ENCODE measurements around the gene MON1A. TPM values are rescaled to one million over a fixed set of nuclear protein-coding genes. Genes with fewer than 3 reads are reported as not detected.

Gene MON1A
- total RNA-seq, 1 donor from 2014 or later = 11.0 TPM

DNA sequence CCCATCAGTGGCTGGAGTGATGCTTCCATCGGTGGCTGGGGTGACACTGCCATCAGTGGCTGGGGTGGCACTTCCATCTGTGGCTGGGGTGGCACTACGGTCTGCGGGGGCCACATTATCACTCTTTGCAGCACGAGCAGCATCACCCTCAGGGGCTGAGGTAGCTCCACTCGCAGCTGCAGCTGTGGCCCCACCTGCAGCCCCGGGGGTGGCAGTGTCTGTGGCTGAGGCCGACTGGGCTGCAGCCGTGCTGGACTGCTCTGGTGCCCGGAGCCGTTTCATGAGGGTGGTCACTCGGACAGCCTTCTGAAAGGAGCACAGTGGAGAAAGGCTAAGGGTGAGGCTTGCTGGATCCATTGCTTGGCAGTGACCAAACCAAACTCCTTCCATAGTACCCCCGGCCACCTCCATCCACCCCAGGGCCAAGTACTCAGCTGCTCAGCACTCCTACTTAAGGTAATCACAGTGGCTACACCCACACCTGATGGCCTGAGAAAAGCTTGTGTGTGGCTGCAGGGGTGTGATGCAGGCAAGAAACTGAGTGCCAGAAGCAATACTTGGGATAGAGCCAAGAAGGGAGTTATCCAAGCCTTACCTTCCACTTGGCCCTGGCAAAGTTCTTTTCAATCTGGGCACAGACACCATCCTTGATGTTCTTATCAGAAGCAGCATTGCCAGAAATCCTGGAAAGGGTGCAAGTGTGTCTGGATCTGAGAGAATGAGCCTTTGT lies 69.9 kb downstream of the MON1A start:
- peaks cover 13% of the 10 kb centered on the region for H3K27me3 Mint-ChIP-seq (ENCODE audit: low read depth)
- H3K27ac Mint-ChIP-seq (ENCODE audit: unreplicated experiment) = no peak overlapping the region
- TF ChIP-seq, protein P1, sequence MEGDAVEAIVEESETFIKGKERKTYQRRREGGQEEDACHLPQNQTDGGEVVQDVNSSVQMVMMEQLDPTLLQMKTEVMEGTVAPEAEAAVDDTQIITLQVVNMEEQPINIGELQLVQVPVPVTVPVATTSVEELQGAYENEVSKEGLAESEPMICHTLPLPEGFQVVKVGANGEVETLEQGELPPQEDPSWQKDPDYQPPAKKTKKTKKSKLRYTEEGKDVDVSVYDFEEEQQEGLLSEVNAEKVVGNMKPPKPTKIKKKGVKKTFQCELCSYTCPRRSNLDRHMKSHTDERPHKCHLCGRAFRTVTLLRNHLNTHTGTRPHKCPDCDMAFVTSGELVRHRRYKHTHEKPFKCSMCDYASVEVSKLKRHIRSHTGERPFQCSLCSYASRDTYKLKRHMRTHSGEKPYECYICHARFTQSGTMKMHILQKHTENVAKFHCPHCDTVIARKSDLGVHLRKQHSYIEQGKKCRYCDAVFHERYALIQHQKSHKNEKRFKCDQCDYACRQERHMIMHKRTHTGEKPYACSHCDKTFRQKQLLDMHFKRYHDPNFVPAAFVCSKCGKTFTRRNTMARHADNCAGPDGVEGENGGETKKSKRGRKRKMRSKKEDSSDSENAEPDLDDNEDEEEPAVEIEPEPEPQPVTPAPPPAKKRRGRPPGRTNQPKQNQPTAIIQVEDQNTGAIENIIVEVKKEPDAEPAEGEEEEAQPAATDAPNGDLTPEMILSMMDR (IDR thresholded peaks at IDR 0.05) = no peak
- no peak for DNase-seq (ENCODE audit: low spot score)
- peaks cover 15% of the 10 kb centered on the region for H3K4me1 Mint-ChIP-seq (ENCODE audit: low read depth)
- H3K9me3 Mint-ChIP-seq (ENCODE audit: low read depth) = no peaks in the 10 kb centered on the region
- no peak overlapping the region for H3K4me3 Mint-ChIP-seq (ENCODE audit: unreplicated experiment)
- no peaks in the 10 kb centered on the region for H3K36me3 Mint-ChIP-seq (ENCODE audit: low read depth)

Other genes starting within 250 kb of the MON1A start
- gene MST1, start 240.3 kb downstream of the MON1A start, total RNA-seq = 17.6 to 24.4 TPM (median 19.1 TPM) in 3 replicates
- 40.1 to 46.2 TPM (median 41.4 TPM) in 3 replicates for gene RNF123, start 240.3 kb downstream of the MON1A start, total RNA-seq
- 0.27 to 0.35 TPM in 2 of 3 replicates, not detected in the other for gene AMIGO3, start 210.1 kb downstream of the MON1A start, total RNA-seq
- 27.6 to 50.2 TPM (median 28.4 TPM) in 3 replicates for gene GMPPB, start 205.9 kb downstream of the MON1A start, total RNA-seq
- gene IP6K1, start 143.3 kb downstream of the MON1A start, total RNA-seq = 38.9 to 44.4 TPM (median 40.1 TPM) in 3 replicates
- gene CDHR4, start 129.9 kb downstream of the MON1A start, total RNA-seq = not detected in 3 replicates
- gene INKA1, start 126.5 kb downstream of the MON1A start, total RNA-seq = 4.1 to 7.9 TPM (median 7.9 TPM) in 3 replicates
- gene UBA7, start 115.9 kb downstream of the MON1A start, total RNA-seq = 25.6 to 45.3 TPM (median 26.3 TPM) in 3 replicates
- 2.3 to 5.9 TPM (median 2.7 TPM) in 3 replicates for gene TRAIP, start 73.2 kb downstream of the MON1A start, total RNA-seq
- gene CAMKV, start 59.9 kb downstream of the MON1A start, total RNA-seq = not detected in 3 replicates
- gene MST1R, start 25.9 kb downstream of the MON1A start, total RNA-seq = 0.55 to 1.1 TPM (median 0.56 TPM) in 3 replicates
- 57.1 to 70.7 TPM (median 61.0 TPM) in 3 replicates for gene RBM6, start 10.3 kb upstream of the MON1A start, total RNA-seq
- gene RBM5, start 159.1 kb upstream of the MON1A start, total RNA-seq = 119 to 147 TPM (median 127 TPM) in 3 replicates
- 18.7 to 37.5 TPM (median 36.7 TPM) in 3 replicates for gene SEMA3F, start 225.5 kb upstream of the MON1A start, total RNA-seq

Measured in chondrocyte (in vitro differentiated cells).